ENCODE data around the gene MYMK. TPM values are rescaled to one million over a fixed set of nuclear protein-coding genes. Genes with fewer than 3 reads are reported as not detected.

MYMK gene
- total and polyA plus RNA-seq, 8 donors: not detected

- intact Hi-C loops (cut with DNase I; ENCODE audit: low total_unique reads): no loop called here
- 81 to 91% (median 90%) methylated on average over 4 to 11 of the region's 11 CpGs for WGBS, 5 donors
- Histone ChIP-seq H3K27me3 (no peaks in the 10 kb centered on the region), H3K9me3 (no peaks in the 10 kb centered on the region), H3K27ac (no peak overlapping the region), H3K4me1 (peaks cover 25 to 52% (median 27%) of the 10 kb centered on the region in 4 donors), H3K4me3 (no peak overlapping the region), H3K36me3 (peaks cover 14 to 61% (median 57%) of the 10 kb centered on the region in 4 donors)
- TF ChIP-seq, protein P1, sequence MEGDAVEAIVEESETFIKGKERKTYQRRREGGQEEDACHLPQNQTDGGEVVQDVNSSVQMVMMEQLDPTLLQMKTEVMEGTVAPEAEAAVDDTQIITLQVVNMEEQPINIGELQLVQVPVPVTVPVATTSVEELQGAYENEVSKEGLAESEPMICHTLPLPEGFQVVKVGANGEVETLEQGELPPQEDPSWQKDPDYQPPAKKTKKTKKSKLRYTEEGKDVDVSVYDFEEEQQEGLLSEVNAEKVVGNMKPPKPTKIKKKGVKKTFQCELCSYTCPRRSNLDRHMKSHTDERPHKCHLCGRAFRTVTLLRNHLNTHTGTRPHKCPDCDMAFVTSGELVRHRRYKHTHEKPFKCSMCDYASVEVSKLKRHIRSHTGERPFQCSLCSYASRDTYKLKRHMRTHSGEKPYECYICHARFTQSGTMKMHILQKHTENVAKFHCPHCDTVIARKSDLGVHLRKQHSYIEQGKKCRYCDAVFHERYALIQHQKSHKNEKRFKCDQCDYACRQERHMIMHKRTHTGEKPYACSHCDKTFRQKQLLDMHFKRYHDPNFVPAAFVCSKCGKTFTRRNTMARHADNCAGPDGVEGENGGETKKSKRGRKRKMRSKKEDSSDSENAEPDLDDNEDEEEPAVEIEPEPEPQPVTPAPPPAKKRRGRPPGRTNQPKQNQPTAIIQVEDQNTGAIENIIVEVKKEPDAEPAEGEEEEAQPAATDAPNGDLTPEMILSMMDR (IDR thresholded peaks at IDR 0.05): no peak
- DNase-seq: no peak
These were observed 56.4 kb downstream of the MYMK start for GRCh38 chr9:133468374-133468773.

GRCh38 chr9:133467101-133467500 lies 57.7 kb downstream of the MYMK start:
- H3K9me3 ChIP-seq: no peaks in the 10 kb centered on the region
- TF ChIP-seq, protein P1 (IDR thresholded peaks at IDR 0.05): no peak
- DNase-seq: no peak
- H3K27me3 ChIP-seq: no peaks in the 10 kb centered on the region
- peaks cover 34 to 65% (median 36%) of the 10 kb centered on the region in 4 donors for H3K4me1 ChIP-seq
- H3K4me3 ChIP-seq: no peak overlapping the region
- H3K36me3 ChIP-seq: peaks cover 14 to 64% (median 58%) of the 10 kb centered on the region in 4 donors
- WGBS, 5 donors: 74 to 88% (median 81%) methylated on average over 9 to 10 of the region's 10 CpGs
- intact Hi-C loops (cut with DNase I; ENCODE audit: low total_unique reads): no loop called here
- no peak overlapping the region for H3K27ac ChIP-seq

DNA sequence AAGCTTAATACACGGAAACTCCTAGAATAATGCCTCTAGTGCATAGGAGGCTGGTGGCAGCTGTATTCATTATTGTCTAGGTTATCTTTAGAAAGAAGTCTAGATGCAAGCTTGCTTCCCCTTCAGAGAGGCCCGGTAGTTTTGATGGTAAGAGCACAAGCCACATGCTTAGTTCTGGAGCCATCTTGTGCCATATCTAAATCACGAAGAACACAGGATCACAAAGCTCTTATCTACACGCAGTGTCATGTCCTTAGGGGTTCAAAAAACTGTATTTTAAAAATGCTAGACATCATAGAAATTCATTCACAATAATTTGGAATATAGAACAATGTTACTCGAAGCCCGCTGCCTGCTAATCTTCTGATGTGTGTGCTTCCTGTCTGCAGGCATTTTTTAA lies 58.8 kb downstream of the MYMK start:
- intact Hi-C loops (cut with DNase I; ENCODE audit: low total_unique reads): no loop called here
- Histone ChIP-seq H3K27ac (no peak overlapping the region), H3K36me3 (peaks cover 14 to 64% (median 56%) of the 10 kb centered on the region in 4 donors), H3K4me1 (peaks cover 38 to 66% (median 38%) of the 10 kb centered on the region in 4 donors), H3K9me3 (no peaks in the 10 kb centered on the region), H3K4me3 (no peak overlapping the region), H3K27me3 (no peaks in the 10 kb centered on the region)
- TF ChIP-seq, protein P1 (IDR thresholded peaks at IDR 0.05): no peak
- TF ChIP-seq POLR2AphosphoS5 (IDR thresholded peaks at IDR 0.05) (no peak), POLR2A (IDR thresholded peaks at IDR 0.05) (no peak)
- DNase-seq: no peak
- 63 to 77% (median 66%) methylated on average over 6 of the region's 6 CpGs for WGBS, 5 donors

GRCh38 chr9:133464638-133465037 lies 60.1 kb downstream of the MYMK start:
- peaks cover 30 to 60% (median 35%) of the 10 kb centered on the region in 4 donors for H3K4me1 ChIP-seq
- H3K4me3 ChIP-seq: no peak overlapping the region
- no peak for DNase-seq
- H3K9me3 ChIP-seq: no peaks in the 10 kb centered on the region
- WGBS, 5 donors: 80 to 93% (median 91%) methylated on average over 7 to 10 of the region's 10 CpGs
- TF ChIP-seq, protein P1 (IDR thresholded peaks at IDR 0.05): no peak
- TF ChIP-seq EP300 (IDR thresholded peaks at IDR 0.05) (no peak), POLR2A (IDR thresholded peaks at IDR 0.05) (no peak), POLR2AphosphoS5 (IDR thresholded peaks at IDR 0.05) (no peak)
- H3K27me3 ChIP-seq: no peaks in the 10 kb centered on the region
- H3K27ac ChIP-seq: no peak overlapping the region
- peaks cover 14 to 61% (median 56%) of the 10 kb centered on the region in 4 donors for H3K36me3 ChIP-seq
- intact Hi-C loops (cut with DNase I; ENCODE audit: low total_unique reads): no loop called here

Other genes starting within 250 kb of the MYMK start
- 10 to 100 TPM in 2 of 5 donors, 1 to 10 TPM in 2, under 1 TPM in 1; 0.72 to 67.1 (median 4.8) TPM for gene ABO, start 249.8 kb downstream of the MYMK start, total RNA-seq
- gene ABO, start 249.8 kb downstream of the MYMK start, polyA plus RNA-seq: 10 to 100 TPM in 1 of 3 donors, 1 to 10 TPM in 2; 1.6 to 11.0 (median 3.4) TPM
- gene SURF6, start 188.8 kb downstream of the MYMK start, total RNA-seq: 100 to 1,000 TPM in 1 of 5 donors, 10 to 100 TPM in 3, 1 to 10 TPM in 1; 2.9 to 138 (median 20.1) TPM
- gene SURF6, start 188.8 kb downstream of the MYMK start, polyA plus RNA-seq: 10 to 100 TPM; 13.0 to 14.8 (median 13.4) TPM
- 10 to 100 TPM in 4 of 5 donors, 1 to 10 TPM in 1; 4.7 to 27.7 (median 25.8) TPM for gene MED22, start 176.8 kb downstream of the MYMK start, total RNA-seq
- 10 to 100 TPM; 11.4 to 18.3 (median 12.7) TPM for gene MED22, start 176.8 kb downstream of the MYMK start, polyA plus RNA-seq
- gene RPL7A, start 176.7 kb downstream of the MYMK start, total RNA-seq: 1,000 to 10,000 TPM in 4 of 5 donors, 100 to 1,000 TPM in 1; 809 to 1,438 (median 1,206) TPM
- gene RPL7A, start 176.7 kb downstream of the MYMK start, polyA plus RNA-seq: 1,000 to 10,000 TPM; 3,101 to 4,243 (median 3,368) TPM
- 10 to 100 TPM in 3 of 5 donors, 1 to 10 TPM in 2; 1.7 to 46.9 (median 22.6) TPM for gene SURF1, start 168.5 kb downstream of the MYMK start, total RNA-seq
- gene SURF1, start 168.5 kb downstream of the MYMK start, polyA plus RNA-seq: 100 to 1,000 TPM in 1 of 3 donors, 10 to 100 TPM in 2; 92.5 to 118 (median 95.5) TPM
- gene SURF2, start 168.4 kb downstream of the MYMK start, total RNA-seq: 10 to 100 TPM in 2 of 5 donors, 1 to 10 TPM in 3; 1.8 to 75.3 (median 7.1) TPM
- gene SURF2, start 168.4 kb downstream of the MYMK start, polyA plus RNA-seq: 10 to 100 TPM; 45.4 to 54.4 (median 47.1) TPM
- 100 to 1,000 TPM; 123 to 200 (median 147) TPM for gene SURF4, start 148.9 kb downstream of the MYMK start, total RNA-seq
- gene SURF4, start 148.9 kb downstream of the MYMK start, polyA plus RNA-seq: 10 to 100 TPM; 26.4 to 57.0 (median 42.4) TPM
- gene STKLD1, start 148.6 kb downstream of the MYMK start, total RNA-seq: not detected
- 1 to 10 TPM; 1.3 to 2.6 (median 1.9) TPM for gene STKLD1, start 148.6 kb downstream of the MYMK start, polyA plus RNA-seq
- gene REXO4, start 106.9 kb downstream of the MYMK start, total RNA-seq: 10 to 100 TPM in 3 of 5 donors, 1 to 10 TPM in 1, under 1 TPM in 1; 0.45 to 64.3 (median 11.2) TPM
- 10 to 100 TPM; 14.3 to 16.8 (median 14.7) TPM for gene REXO4, start 106.9 kb downstream of the MYMK start, polyA plus RNA-seq
- gene ADAMTS13, start 102.6 kb downstream of the MYMK start, total RNA-seq: 10 to 100 TPM in 1 of 5 donors, 1 to 10 TPM in 3, not detected in 1; 4.6 to 19.6 (median 6.1) TPM
- 1 to 10 TPM; 6.6 to 8.3 (median 8.3) TPM for gene ADAMTS13, start 102.6 kb downstream of the MYMK start, polyA plus RNA-seq
- 10 to 100 TPM; 11.7 to 74.2 (median 16.7) TPM for gene CACFD1, start 65.0 kb downstream of the MYMK start, total RNA-seq
- gene CACFD1, start 65.0 kb downstream of the MYMK start, polyA plus RNA-seq: 10 to 100 TPM; 15.6 to 28.9 (median 28.3) TPM
- gene SLC2A6, start 45.9 kb downstream of the MYMK start, total RNA-seq: 10 to 100 TPM in 1 of 5 donors, 1 to 10 TPM in 1, under 1 TPM in 1, not detected in 2; 0.55 to 14.3 (median 1.3) TPM
- 1 to 10 TPM in 2 of 3 donors, under 1 TPM in 1; 0.92 to 3.1 (median 1.4) TPM for gene SLC2A6, start 45.9 kb downstream of the MYMK start, polyA plus RNA-seq
- 10 to 100 TPM in 1 of 5 donors, 1 to 10 TPM in 2, not detected in 2; 3.3 to 20.6 (median 3.3) TPM for gene ADAMTSL2, start 9.7 kb upstream of the MYMK start, total RNA-seq
- 1 to 10 TPM; 1.3 to 1.9 (median 1.4) TPM for gene ADAMTSL2, start 9.7 kb upstream of the MYMK start, polyA plus RNA-seq
- gene FAM163B, start 84.4 kb upstream of the MYMK start, total RNA-seq: not detected
- gene FAM163B, start 84.4 kb upstream of the MYMK start, polyA plus RNA-seq: not detected
- under 1 TPM in 1 of 5 donors, not detected in 4; under 0.01 TPM for gene DBH, start 111.4 kb upstream of the MYMK start, total RNA-seq
- gene DBH, start 111.4 kb upstream of the MYMK start, polyA plus RNA-seq: under 1 TPM in 1 of 3 donors, not detected in 2; 0.15 TPM
- 10 to 100 TPM in 1 of 5 donors, 1 to 10 TPM in 3, not detected in 1; 2.3 to 15.2 (median 3.9) TPM for gene SARDH, start 213.4 kb upstream of the MYMK start, total RNA-seq
- 1 to 10 TPM in 1 of 3 donors, under 1 TPM in 2; 0.76 to 2.6 (median 0.93) TPM for gene SARDH, start 213.4 kb upstream of the MYMK start, polyA plus RNA-seq

All from stomach (tissue), 9 donors.